NT2/D1 (cell line): Measurements from ENCODE around the gene KCNJ10.

Experiments
- YY1 ChIP-seq: IDR thresholded peaks from 2 replicates; pipeline ENCODE4 v1.6.1; 2011; ENCODE audit not compliant: insufficient read length, insufficient read depth
- ZNF274 ChIP-seq: IDR thresholded peaks from 2 replicates; pipeline ENCODE4 v1.6.1; 2011; ENCODE audit warnings: mild to moderate bottlenecking, low read depth, low read length

GRCh38 chr1:160087118-160087662 lies 17.2 kb upstream of the KCNJ10 start:
- TF ChIP-seq YY1 (no peak), ZNF274 (no peak)
